Gastroesophageal sphincter (tissue), 3 donors: ENCODE data around the gene ULK4.

Experiments used
- EP300 ChIP-seq: sonication (generic); formaldehyde crosslinking; IDR thresholded peaks from one replicate; pipeline ENCODE4 v1.6.1; 2017; ENCODE audit warnings: antibody characterized with exemption, mild to moderate bottlenecking
- TF ChIP-seq, protein P1 (sequence below), 4 experiments: fragments of 200-600 bp in 2 of 4; fragments of 450-650 bp in 2 of 4; sonication (generic) in 1 of 4; IDR thresholded peaks; one replicate each; pipeline ENCODE4 v1.5.1; 2017 to 2019; ENCODE audit warnings: antibody characterized with exemption in 4 of 4, mild to moderate bottlenecking in 2 of 4, moderate library complexity in 2 of 4

DNA sequence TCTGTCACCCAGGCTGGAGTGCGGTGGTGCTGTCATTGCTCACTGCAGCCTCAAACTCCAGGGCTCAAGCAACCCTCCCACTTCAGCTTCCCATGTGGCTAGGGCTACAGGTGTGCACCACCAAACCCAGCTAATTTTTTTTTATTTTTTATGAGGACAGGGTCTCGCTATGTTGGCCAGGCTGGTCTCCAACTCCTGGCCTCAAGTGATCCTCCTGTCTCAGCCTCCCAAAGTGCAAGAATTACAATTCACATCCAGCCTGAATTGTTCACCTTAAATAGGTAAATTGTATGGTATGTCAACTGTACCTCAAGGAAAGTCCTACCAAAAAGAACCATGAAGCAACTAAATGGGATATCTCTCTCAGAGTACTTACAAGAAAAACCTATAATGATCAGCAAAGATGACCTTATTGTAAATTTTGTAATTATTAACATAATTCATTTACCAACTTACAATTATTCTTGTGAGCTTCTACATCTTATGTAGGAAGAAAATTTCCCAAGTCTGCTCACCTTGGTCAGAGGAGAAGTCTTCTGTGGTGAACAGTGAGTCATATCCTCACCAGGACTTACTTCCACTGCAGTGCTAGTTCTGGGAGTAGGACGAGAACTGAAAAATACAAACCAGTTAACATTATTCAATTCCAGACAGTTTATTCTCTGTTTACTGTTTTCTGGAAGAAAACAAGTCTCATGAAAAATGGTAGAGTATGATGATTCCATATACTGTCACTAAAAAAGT is 54.4 kb downstream of the ULK4 start:
- TF ChIP-seq EP300: no peak
- TF ChIP-seq, protein P1, sequence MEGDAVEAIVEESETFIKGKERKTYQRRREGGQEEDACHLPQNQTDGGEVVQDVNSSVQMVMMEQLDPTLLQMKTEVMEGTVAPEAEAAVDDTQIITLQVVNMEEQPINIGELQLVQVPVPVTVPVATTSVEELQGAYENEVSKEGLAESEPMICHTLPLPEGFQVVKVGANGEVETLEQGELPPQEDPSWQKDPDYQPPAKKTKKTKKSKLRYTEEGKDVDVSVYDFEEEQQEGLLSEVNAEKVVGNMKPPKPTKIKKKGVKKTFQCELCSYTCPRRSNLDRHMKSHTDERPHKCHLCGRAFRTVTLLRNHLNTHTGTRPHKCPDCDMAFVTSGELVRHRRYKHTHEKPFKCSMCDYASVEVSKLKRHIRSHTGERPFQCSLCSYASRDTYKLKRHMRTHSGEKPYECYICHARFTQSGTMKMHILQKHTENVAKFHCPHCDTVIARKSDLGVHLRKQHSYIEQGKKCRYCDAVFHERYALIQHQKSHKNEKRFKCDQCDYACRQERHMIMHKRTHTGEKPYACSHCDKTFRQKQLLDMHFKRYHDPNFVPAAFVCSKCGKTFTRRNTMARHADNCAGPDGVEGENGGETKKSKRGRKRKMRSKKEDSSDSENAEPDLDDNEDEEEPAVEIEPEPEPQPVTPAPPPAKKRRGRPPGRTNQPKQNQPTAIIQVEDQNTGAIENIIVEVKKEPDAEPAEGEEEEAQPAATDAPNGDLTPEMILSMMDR (IDR thresholded peaks at IDR 0.05): no peak
